Parathyroid adenoma (tissue), 2 donors: ENCODE results near the gene PTPRJ.

Experiments
- H2AFZ ChIP-seq: fragments of 300-600 bp; sonication (generic); one replicate; pipeline ENCODE4 v1.7.0; 2017; ENCODE audit warnings: antibody characterized with exemption, mild to moderate bottlenecking
- H3K27ac ChIP-seq: fragments of 300-600 bp; sonication (generic); one replicate; pipeline ENCODE4 v1.7.0; 2017
- H3K27me3 ChIP-seq: fragments of 300-600 bp; sonication (generic); one replicate; pipeline ENCODE4 v1.7.0; 2017; ENCODE audit warnings: low read length; ENCODE audit not compliant: control insufficient read depth, insufficient read depth
- H3K36me3 ChIP-seq: fragments of 300-600 bp; sonication (generic); one replicate; pipeline ENCODE4 v1.7.0; 2017; ENCODE audit warnings: low read length; ENCODE audit not compliant: control insufficient read depth, insufficient read depth
- H3K4me1 ChIP-seq: fragments of 300-600 bp; sonication (generic); one replicate; pipeline ENCODE4 v1.7.0; 2017; ENCODE audit warnings: control low read depth
- H3K4me2 ChIP-seq: fragments of 300-600 bp; sonication (generic); one replicate; pipeline ENCODE4 v1.7.0; 2017; ENCODE audit warnings: low read length
- H3K4me3 ChIP-seq: fragments of 300-600 bp; sonication (generic); one replicate; pipeline ENCODE4 v1.7.0; 2017; ENCODE audit warnings: low read depth, low read length
- H3K79me2 ChIP-seq: fragments of 300-600 bp; sonication (generic); one replicate; pipeline ENCODE4 v1.7.0; 2017; ENCODE audit warnings: control low read depth
- H3K9ac ChIP-seq: fragments of 300-600 bp; sonication (generic); one replicate; pipeline ENCODE4 v1.7.0; 2017; ENCODE audit warnings: mild to moderate bottlenecking
- H3K9me3 ChIP-seq: fragments of 300-600 bp; sonication (generic); one replicate; pipeline ENCODE4 v1.7.0; 2017; ENCODE audit warnings: low read length; ENCODE audit not compliant: control insufficient read depth
- TF ChIP-seq, protein P1 (sequence below): fragments of 300-600 bp; sonication (generic); IDR thresholded peaks from one replicate; pipeline ENCODE4 v1.7.0; 2017; ENCODE audit warnings: antibody characterized with exemption, mild to moderate bottlenecking
- donor health status: primary hyperparathyroidism.

PTPRJ gene

DNA sequence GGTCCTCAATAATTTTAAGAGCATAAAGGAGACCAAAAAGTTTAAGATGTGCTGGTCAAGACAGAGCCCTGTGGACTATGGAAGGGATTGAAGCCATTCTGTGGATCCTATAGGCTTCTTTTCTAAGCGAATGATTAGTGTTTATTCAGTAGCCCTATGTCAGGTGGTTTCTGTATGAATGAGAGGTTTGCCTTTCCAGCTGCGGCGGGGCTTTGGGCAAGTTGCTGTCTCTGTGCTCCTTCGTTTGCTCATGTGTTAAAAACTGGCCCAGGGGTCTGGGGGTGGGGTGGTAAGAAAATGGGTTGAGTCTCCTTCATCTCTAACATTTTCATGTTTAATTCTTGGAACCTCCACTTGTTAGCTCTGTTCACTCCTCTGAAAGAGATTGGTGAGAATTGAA, 105.3 kb downstream of the PTPRJ start:
- H3K79me2 ChIP-seq, result peaks cover 2% of the 10 kb centered on the region
- H3K4me3 ChIP-seq, result no peak overlapping the region
- peaks cover 4% of the 10 kb centered on the region for H3K4me1 ChIP-seq
- no peaks in the 10 kb centered on the region for H3K27me3 ChIP-seq
- H3K4me2 ChIP-seq, result no peak overlapping the region
- no peak overlapping the region for H2AFZ ChIP-seq
- H3K36me3 ChIP-seq, result no peaks in the 10 kb centered on the region
- H3K27ac ChIP-seq, result no peak overlapping the region
- TF ChIP-seq, protein P1, sequence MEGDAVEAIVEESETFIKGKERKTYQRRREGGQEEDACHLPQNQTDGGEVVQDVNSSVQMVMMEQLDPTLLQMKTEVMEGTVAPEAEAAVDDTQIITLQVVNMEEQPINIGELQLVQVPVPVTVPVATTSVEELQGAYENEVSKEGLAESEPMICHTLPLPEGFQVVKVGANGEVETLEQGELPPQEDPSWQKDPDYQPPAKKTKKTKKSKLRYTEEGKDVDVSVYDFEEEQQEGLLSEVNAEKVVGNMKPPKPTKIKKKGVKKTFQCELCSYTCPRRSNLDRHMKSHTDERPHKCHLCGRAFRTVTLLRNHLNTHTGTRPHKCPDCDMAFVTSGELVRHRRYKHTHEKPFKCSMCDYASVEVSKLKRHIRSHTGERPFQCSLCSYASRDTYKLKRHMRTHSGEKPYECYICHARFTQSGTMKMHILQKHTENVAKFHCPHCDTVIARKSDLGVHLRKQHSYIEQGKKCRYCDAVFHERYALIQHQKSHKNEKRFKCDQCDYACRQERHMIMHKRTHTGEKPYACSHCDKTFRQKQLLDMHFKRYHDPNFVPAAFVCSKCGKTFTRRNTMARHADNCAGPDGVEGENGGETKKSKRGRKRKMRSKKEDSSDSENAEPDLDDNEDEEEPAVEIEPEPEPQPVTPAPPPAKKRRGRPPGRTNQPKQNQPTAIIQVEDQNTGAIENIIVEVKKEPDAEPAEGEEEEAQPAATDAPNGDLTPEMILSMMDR, result no peak
- no peaks in the 10 kb centered on the region for H3K9me3 ChIP-seq
- H3K9ac ChIP-seq, result no peak overlapping the region

DNA sequence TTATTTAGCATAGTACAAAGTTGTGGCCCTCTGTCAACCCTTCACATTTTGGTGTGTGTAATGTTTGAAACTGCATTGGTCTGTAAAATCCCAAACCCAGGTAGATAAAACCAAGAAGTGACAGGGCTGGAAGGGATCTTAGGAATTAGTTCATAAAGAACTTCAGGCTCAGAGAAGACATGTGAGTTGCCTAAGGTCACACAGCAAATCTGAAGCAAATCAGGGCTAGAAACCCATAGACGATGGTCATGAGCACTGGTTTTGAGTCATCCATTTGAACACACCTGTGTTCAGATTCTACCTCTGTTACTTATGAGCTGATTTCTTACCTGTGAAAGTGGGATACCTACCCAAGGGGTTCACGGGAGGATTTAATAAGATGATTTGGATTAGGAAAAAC, 107.1 kb downstream of the PTPRJ start:
- H3K4me2 ChIP-seq, result no peak overlapping the region

DNA sequence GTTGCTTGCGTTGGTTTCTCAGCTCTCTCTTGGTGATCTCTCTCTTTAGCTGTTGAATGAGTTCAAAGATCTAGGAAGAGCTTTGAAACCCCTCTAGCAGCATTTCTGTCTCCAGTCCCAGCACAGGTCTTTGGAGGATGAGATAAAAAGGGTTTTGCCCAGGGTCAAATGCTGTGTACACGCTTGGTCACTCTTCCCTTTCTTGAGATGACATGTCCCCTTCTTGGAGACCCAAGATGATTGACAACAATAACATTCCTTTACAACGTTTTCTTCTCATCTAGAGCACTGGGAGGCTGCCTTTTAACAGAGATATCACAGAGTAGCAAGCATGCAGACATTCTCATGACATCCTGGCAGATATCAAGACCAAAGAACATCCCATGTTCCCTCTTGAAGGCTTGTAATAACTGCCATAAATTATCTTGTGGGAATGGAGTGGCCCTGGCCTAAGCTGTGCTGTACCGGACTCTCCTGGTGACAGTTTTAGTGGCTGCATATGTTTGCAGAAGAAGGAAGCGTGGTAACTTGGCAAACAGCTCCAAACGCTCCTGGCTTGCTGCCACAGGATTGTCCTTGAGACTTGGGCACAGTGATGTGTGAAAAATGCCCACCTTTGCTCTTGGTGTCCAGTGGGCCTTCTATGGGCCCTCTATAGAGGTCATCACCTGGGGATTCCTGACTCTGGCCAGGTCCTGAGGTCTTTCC, 107.8 kb downstream of the PTPRJ start:
- Histone ChIP-seq H2AFZ (no peak overlapping the region), H3K9ac (no peak overlapping the region), H3K79me2 (no peaks in the 10 kb centered on the region), H3K36me3 (no peaks in the 10 kb centered on the region), H3K27me3 (no peaks in the 10 kb centered on the region), H3K4me3 (no peak overlapping the region), H3K27ac (no peak overlapping the region), H3K4me1 (peaks cover 4% of the 10 kb centered on the region), H3K4me2 (no peak overlapping the region), H3K9me3 (no peaks in the 10 kb centered on the region)
- TF ChIP-seq, protein P1, result no peak

More for the DNA sequence above, 107.1 kb downstream of the PTPRJ start:
- Histone ChIP-seq H3K27me3 (no peaks in the 10 kb centered on the region), H2AFZ (no peak overlapping the region), H3K4me1 (peaks cover 4% of the 10 kb centered on the region), H3K9me3 (no peaks in the 10 kb centered on the region), H3K79me2 (peaks cover 2% of the 10 kb centered on the region), H3K4me3 (no peak overlapping the region), H3K27ac (no peak overlapping the region), H3K36me3 (no peaks in the 10 kb centered on the region), H3K9ac (no peak overlapping the region)
- TF ChIP-seq, protein P1, result no peak

DNA sequence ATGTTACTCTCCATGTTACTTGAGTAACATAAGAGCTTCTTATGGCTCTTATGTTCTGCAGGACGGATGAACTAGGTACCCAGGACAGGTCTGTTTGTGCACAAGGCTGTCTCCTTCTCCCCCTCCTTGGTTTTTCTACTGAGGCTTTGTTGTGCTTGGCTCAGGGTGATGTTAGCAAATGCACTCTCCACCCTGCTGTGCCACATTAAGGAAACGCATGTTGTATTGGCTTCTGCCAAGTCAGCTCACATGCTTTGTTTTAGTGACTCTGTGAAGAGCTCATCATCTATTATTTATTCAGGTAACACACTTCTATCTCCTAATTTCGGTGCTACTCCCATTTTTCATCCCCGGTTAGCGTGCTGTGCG, 108.3 kb downstream of the PTPRJ start:
- no peak overlapping the region for H3K9ac ChIP-seq
- H3K4me1 ChIP-seq, result peaks cover 4% of the 10 kb centered on the region
- no peaks in the 10 kb centered on the region for H3K36me3 ChIP-seq
- H2AFZ ChIP-seq, result no peak overlapping the region
- TF ChIP-seq, protein P1, result no peak
- no peak overlapping the region for H3K4me2 ChIP-seq
- H3K27ac ChIP-seq, result no peak overlapping the region
- H3K27me3 ChIP-seq, result no peaks in the 10 kb centered on the region
- no peaks in the 10 kb centered on the region for H3K9me3 ChIP-seq
- no peak overlapping the region for H3K4me3 ChIP-seq
- no peaks in the 10 kb centered on the region for H3K79me2 ChIP-seq

DNA sequence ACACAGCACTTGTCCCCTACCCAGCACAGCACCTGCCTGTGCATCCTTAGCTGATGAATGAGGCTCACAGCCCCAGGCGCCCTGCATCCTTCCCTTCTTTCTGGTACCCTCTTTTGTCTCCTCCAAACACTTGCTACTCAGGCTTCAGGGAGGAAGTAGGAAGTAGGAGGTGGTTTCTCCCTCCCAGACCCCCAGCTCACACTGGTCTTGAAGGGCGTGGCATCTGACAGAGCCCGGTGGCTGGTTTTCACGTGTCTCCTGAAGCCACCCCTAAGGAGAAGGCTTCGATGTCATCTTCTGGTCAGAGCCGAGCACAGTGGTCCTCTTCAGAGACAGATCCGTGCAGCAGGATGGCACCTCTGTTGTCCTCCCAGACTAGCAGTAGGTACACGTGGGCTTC, 109.8 kb downstream of the PTPRJ start:
- TF ChIP-seq, protein P1, result no peak
- no peak overlapping the region for H3K4me2 ChIP-seq
- no peak overlapping the region for H3K9ac ChIP-seq
- no peaks in the 10 kb centered on the region for H3K27me3 ChIP-seq
- no peaks in the 10 kb centered on the region for H3K79me2 ChIP-seq
- H3K4me1 ChIP-seq, result peaks cover 4% of the 10 kb centered on the region
- H3K4me3 ChIP-seq, result no peak overlapping the region
- H3K27ac ChIP-seq, result no peak overlapping the region
- H2AFZ ChIP-seq, result no peak overlapping the region
- H3K36me3 ChIP-seq, result no peaks in the 10 kb centered on the region
- no peaks in the 10 kb centered on the region for H3K9me3 ChIP-seq
